K562 (cell line): Measurements from ENCODE around the gene C9orf153. TPM values are rescaled to one million over a fixed set of nuclear protein-coding genes. Genes with fewer than 3 reads are reported as not detected.

ENCODE experiments used
- ATAC-seq: fragments of 200-7000 bp; cut with Tn5 transposase; 3 replicates; pipeline ENCODE4 v1.9.1; 2020; ENCODE audit warnings: moderate library complexity
- BruUV-seq: library from RNA; stranded (reverse); fragments of 400-500 nt; replicated peaks from 2 replicates; lab custom pipeline; 2021; lab: Mats Ljungman, UMichigan
- CTCF ChIA-PET: fragments of 300-600 bp; formaldehyde crosslinking; extraction: SDS; loops from one replicate; lab custom pipeline; 2021; ENCODE audit warnings: low intra/inter-chr PET ratio; lab: Yijun Ruan, JAX
- POLR2A ChIA-PET: fragments of 300-600, 350-650 bp; sonication (Branson Sonifier 250); formaldehyde crosslinking; extraction: SDS; loops from one replicate; lab custom pipeline; 2021; ENCODE audit warnings: antibody characterized with exemption, inconsistent platforms; lab: Yijun Ruan, JAX
- DNase-seq, 4 experiments: peaks; one replicate each; pipeline versions ENCODE4 v3.0.0 to v3.0.0-alpha.2; 2011 to 2018; ENCODE audit warnings: low spot score in 3 of 4, mixed read lengths in 3 of 4; ENCODE audit errors: extremely low read depth in 1 of 4
- FAIRE-seq: peaks from 2 replicates; lab custom pipeline; 2011; peaks lifted over from hg19 to GRCh38; lab: Jason Lieb, UNC
- H2AFZ ChIP-seq: 2 replicates; pipeline ENCODE4 v1.6.0; 2011; ENCODE audit warnings: low read depth, low read length, control low read depth, inconsistent platforms
- H3K27ac ChIP-seq: fragments of 200-600 bp; 3 replicates; pipeline ENCODE4 v1.8.0; 2011; ENCODE audit warnings: low read depth, mild to moderate bottlenecking, control low read depth, inconsistent platforms, low read length, moderate library complexity, mixed read lengths; ENCODE audit errors: extremely low read depth
- H3K27me3 ChIP-seq, 2 experiments: fragments of 300-600 bp in 1 of 2; 2 replicates in 1 of 2; 3 replicates in 1 of 2; pipeline versions ENCODE4 v1.6.0 to v1.8.0; 2011; ENCODE audit warnings: inconsistent platforms in 2 of 2, low read length in 2 of 2, mild to moderate bottlenecking in 1 of 2, mixed read lengths in 1 of 2, moderate library complexity in 1 of 2; ENCODE audit not compliant: control insufficient read depth in 2 of 2, insufficient read depth in 2 of 2
- H3K36me3 ChIP-seq: fragments of 300-600 bp; 3 replicates; pipeline ENCODE4 v1.8.0; 2011; ENCODE audit warnings: mild to moderate bottlenecking, low read length, inconsistent platforms; ENCODE audit not compliant: control insufficient read depth, insufficient read depth
- H3K4me1 ChIP-seq, 2 experiments: fragments of 200-600 bp in 1 of 2; replicated peaks in 1 of 2; 2 replicates in 1 of 2; 3 replicates in 1 of 2; pipeline versions ENCODE4 v1.5.1 to v1.8.0; 2011; ENCODE audit warnings: inconsistent platforms in 2 of 2, low read length in 2 of 2, mild to moderate bottlenecking in 1 of 2, mixed read lengths in 1 of 2, moderate library complexity in 1 of 2; ENCODE audit not compliant: control insufficient read depth in 2 of 2, insufficient read depth in 2 of 2
- H3K4me2 ChIP-seq: 2 replicates; pipeline ENCODE4 v1.6.1; 2011; ENCODE audit warnings: low read length, control low read depth, inconsistent platforms, mixed read lengths; ENCODE audit not compliant: insufficient read depth
- H3K4me3 ChIP-seq: fragments of 200-600 bp; sonication (generic), shearing (Covaris generic); 2 replicates; pipeline ENCODE4 v1.5.1; 2016; ENCODE audit warnings: control low read depth, inconsistent platforms
- H3K79me2 ChIP-seq: fragments of 200-600 bp; 3 replicates; pipeline ENCODE4 v1.8.0; 2011; ENCODE audit warnings: low read length, inconsistent platforms; ENCODE audit not compliant: control insufficient read depth, insufficient read depth
- H3K9ac ChIP-seq, 2 experiments: 2 replicates each; pipeline versions ENCODE4 v1.6.0 to v1.6.1; 2011; ENCODE audit warnings: low read depth in 2 of 2, low read length in 2 of 2, control low read depth in 1 of 2, inconsistent platforms in 1 of 2, mild to moderate bottlenecking in 1 of 2, mixed read lengths in 1 of 2; ENCODE audit not compliant: insufficient read depth in 1 of 2
- H3K9me1 ChIP-seq: one replicate; pipeline ENCODE4 v1.6.0; 2011; ENCODE audit warnings: inconsistent platforms, mild to moderate bottlenecking, low read length, moderate library complexity; ENCODE audit not compliant: control insufficient read depth, insufficient read depth
- H3K9me3 ChIP-seq: replicated peaks from 2 replicates; pipeline ENCODE4 v1.5.1; 2011; ENCODE audit warnings: low read depth, low read length, inconsistent platforms; ENCODE audit not compliant: control insufficient read depth, insufficient read depth
- H4K20me1 ChIP-seq: replicated peaks from 2 replicates; pipeline ENCODE4 v1.6.1; 2011; ENCODE audit warnings: low read length, inconsistent platforms, mixed read lengths; ENCODE audit not compliant: control insufficient read depth, insufficient read depth
- FOXJ2 ChIP-seq: fragments of 200-800 bp; sonication (Bioruptor generic); IDR thresholded peaks from 2 replicates; pipeline ENCODE4 v1.6.1; 2016; ENCODE audit warnings: missing genetic modification characterization, missing compliant biosample characterization
- MAFK ChIP-seq: IDR thresholded peaks from 2 replicates; pipeline ENCODE4 v1.6.1; 2011; ENCODE audit warnings: low read length, improper control_type of control experiment
- RBM14 ChIP-seq: fragments of 200-400 bp; formaldehyde crosslinking; IDR thresholded peaks from 2 replicates; pipeline ENCODE4 v1.6.1; 2018; ENCODE audit warnings: low read depth, mild to moderate bottlenecking, low read length, moderate library complexity, borderline replicate concordance; ENCODE audit not compliant: insufficient read depth
- SRSF1 ChIP-seq: fragments of 200-400 bp; formaldehyde crosslinking; IDR thresholded peaks from 2 replicates; pipeline ENCODE4 v1.6.1; 2017; ENCODE audit warnings: mild to moderate bottlenecking, low read depth, low read length, moderate library complexity
- ZNF384 ChIP-seq: IDR thresholded peaks from 2 replicates; pipeline ENCODE4 v1.6.1; 2012; ENCODE audit warnings: low read depth, low read length, improper control_type of control experiment
- WGBS: fragments of 100-300 bp; shearing (Covaris generic); methylation state at CpG from one replicate; pipeline ENCODE4 v1.1.6; 2016; ENCODE audit warnings: low coverage, mixed read lengths; ENCODE audit not compliant: insufficient coverage; ENCODE audit errors: missing lambda C conversion rate; 5-methylcytosine and 5-hydroxymethylcytosine counted together
- in situ Hi-C: fragments of 300-500 bp; cut with MboI; formaldehyde crosslinking; loops from 4 replicates; pipeline ENCODE4 v1.15.0; 2018; ENCODE audit warnings: inconsistent platforms, mixed read lengths
- intact Hi-C: fragments of 100-400 bp; cut with micrococcal nuclease; formaldehyde crosslinking; loops from 2 replicates; pipeline ENCODE4 v1.14.2; 2022
- polyA plus RNA-seq, 8 experiments: library from polyadenylated mRNA; depleted of rRNA in 4 of 8; stranded (reverse) in 5 of 8; unstranded in 3 of 8; fragments of >200 nt; fragmentation: Nextera tagmentation in 2 of 8; fragmentation: Illumina TruSeq in 1 of 8; extraction: Ambion mirVana in 2 of 8; extraction: Trizol in 1 of 8; gene quantifications; 2 replicates each; pipeline versions ENCODE4 v1.2.1 to v1.2.3, GENCODE V29; 2011 to 2014; ENCODE audit warnings: inconsistent platforms in 1 of 8, missing spikeins in 1 of 8
- total RNA-seq, 7 experiments: library from RNA; depleted of rRNA in 6 of 7; stranded (reverse); fragments of >200 nt in 6 of 7; fragmentation: Illumina TruSeq in 2 of 7; extraction: Trizol in 2 of 7; gene quantifications; 2 replicates each; pipeline versions ENCODE4 v1.2.1 to v1.2.3, GENCODE V29; 2011 to 2021; ENCODE audit warnings: low replicate concordance in 1 of 7
- TF ChIP-seq, protein P1 (sequence below): fragments of 450-650 bp; IDR thresholded peaks from 2 replicates; pipeline ENCODE4 v1.6.1; 2016; ENCODE audit warnings: borderline replicate concordance
- TF ChIP-seq, protein P2 (sequence below): fragments of 200-800 bp; sonication (Bioruptor generic); IDR thresholded peaks from 2 replicates; pipeline ENCODE4 v1.6.1; 2016; ENCODE audit warnings: missing genetic modification characterization, missing compliant biosample characterization
- TF ChIP-seq, protein P3 (sequence below): fragments of 250-450 bp; sonication (Bioruptor Pico); IDR thresholded peaks from 2 replicates; pipeline ENCODE4 v1.8.0; 2021; ENCODE audit warnings: moderate library complexity, mild to moderate bottlenecking, inconsistent platforms
- TF ChIP-seq, protein P4 (sequence below), 2 experiments: IDR thresholded peaks; 2 replicates each; pipeline ENCODE4 v1.6.1; 2012; ENCODE audit warnings: improper control_type of control experiment in 2 of 2, low read depth in 2 of 2, low read length in 2 of 2, borderline replicate concordance in 1 of 2

The C9orf153 gene
- total and polyA plus RNA-seq, 9 of the 15 experiments (the other 6 are each of a cell fraction or from before 2014, with no cell fraction given) = 0.07 to 1.2 (median 0.11) TPM; not detected in 5

DNA sequence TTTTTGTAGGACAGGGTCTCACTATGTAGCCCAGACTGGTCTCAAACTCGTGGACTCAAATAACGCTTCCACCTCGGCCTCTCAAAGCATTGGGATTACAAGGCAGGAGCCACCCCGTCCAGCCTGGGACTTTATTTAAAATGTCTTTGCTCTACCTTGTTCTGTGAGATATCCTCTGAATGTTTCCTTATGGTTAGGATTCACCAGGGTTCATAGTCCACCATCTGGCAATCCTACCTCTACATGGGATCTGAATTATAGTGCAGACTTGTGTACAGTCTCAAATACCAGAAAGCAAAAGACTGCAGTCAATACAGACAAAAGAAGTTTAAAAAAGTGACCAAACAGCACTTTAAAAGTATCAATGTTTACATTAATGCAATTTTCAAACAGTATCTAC lies 12.8 kb upstream of the C9orf153 start:
- H3K27ac ChIP-seq = no peak overlapping the region
- no TSS peak for BruUV-seq
- in situ Hi-C loops = no loop called here
- no peaks in the 10 kb centered on the region for H3K27me3 ChIP-seq
- POLR2A ChIA-PET = interaction anchor here (0.7 kb wide), 1 partner anchor 1283 kb away, joined by 3 read pairs; no protein-coding TSS in a partner anchor
- no peaks in the 10 kb centered on the region for H3K9me1 ChIP-seq
- H3K9ac ChIP-seq = no peak overlapping the region
- no peak overlapping the region for H3K4me3 ChIP-seq
- peaks cover 34% of the 10 kb centered on the region for H3K79me2 ChIP-seq
- ATAC-seq (no peak), FAIRE-seq (no peak), DNase-seq (no peak)
- H3K4me1 ChIP-seq = no peaks in the 10 kb centered on the region
- H3K9me3 ChIP-seq = no peaks in the 10 kb centered on the region
- no peak overlapping the region for H2AFZ ChIP-seq
- intact Hi-C loops = no loop called here
- CTCF ChIA-PET = no interaction called here
- no peak overlapping the region for H3K4me2 ChIP-seq
- peaks cover 51% of the 10 kb centered on the region for H3K36me3 ChIP-seq
- peaks cover 3% of the 10 kb centered on the region; the same call in 1 of the 2 replicates for H4K20me1 ChIP-seq
- WGBS = 91% methylated on average over 4 of the region's 4 CpGs
- TF ChIP-seq, protein P1, sequence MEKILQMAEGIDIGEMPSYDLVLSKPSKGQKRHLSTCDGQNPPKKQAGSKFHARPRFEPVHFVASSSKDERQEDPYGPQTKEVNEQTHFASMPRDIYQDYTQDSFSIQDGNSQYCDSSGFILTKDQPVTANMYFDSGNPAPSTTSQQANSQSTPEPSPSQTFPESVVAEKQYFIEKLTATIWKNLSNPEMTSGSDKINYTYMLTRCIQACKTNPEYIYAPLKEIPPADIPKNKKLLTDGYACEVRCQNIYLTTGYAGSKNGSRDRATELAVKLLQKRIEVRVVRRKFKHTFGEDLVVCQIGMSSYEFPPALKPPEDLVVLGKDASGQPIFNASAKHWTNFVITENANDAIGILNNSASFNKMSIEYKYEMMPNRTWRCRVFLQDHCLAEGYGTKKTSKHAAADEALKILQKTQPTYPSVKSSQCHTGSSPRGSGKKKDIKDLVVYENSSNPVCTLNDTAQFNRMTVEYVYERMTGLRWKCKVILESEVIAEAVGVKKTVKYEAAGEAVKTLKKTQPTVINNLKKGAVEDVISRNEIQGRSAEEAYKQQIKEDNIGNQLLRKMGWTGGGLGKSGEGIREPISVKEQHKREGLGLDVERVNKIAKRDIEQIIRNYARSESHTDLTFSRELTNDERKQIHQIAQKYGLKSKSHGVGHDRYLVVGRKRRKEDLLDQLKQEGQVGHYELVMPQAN = no peak
- TF ChIP-seq ZNF384 = no peak
- TF ChIP-seq MAFK = no peak
- no peak for TF ChIP-seq FOXJ2 (tag)
- TF ChIP-seq, protein P2, sequence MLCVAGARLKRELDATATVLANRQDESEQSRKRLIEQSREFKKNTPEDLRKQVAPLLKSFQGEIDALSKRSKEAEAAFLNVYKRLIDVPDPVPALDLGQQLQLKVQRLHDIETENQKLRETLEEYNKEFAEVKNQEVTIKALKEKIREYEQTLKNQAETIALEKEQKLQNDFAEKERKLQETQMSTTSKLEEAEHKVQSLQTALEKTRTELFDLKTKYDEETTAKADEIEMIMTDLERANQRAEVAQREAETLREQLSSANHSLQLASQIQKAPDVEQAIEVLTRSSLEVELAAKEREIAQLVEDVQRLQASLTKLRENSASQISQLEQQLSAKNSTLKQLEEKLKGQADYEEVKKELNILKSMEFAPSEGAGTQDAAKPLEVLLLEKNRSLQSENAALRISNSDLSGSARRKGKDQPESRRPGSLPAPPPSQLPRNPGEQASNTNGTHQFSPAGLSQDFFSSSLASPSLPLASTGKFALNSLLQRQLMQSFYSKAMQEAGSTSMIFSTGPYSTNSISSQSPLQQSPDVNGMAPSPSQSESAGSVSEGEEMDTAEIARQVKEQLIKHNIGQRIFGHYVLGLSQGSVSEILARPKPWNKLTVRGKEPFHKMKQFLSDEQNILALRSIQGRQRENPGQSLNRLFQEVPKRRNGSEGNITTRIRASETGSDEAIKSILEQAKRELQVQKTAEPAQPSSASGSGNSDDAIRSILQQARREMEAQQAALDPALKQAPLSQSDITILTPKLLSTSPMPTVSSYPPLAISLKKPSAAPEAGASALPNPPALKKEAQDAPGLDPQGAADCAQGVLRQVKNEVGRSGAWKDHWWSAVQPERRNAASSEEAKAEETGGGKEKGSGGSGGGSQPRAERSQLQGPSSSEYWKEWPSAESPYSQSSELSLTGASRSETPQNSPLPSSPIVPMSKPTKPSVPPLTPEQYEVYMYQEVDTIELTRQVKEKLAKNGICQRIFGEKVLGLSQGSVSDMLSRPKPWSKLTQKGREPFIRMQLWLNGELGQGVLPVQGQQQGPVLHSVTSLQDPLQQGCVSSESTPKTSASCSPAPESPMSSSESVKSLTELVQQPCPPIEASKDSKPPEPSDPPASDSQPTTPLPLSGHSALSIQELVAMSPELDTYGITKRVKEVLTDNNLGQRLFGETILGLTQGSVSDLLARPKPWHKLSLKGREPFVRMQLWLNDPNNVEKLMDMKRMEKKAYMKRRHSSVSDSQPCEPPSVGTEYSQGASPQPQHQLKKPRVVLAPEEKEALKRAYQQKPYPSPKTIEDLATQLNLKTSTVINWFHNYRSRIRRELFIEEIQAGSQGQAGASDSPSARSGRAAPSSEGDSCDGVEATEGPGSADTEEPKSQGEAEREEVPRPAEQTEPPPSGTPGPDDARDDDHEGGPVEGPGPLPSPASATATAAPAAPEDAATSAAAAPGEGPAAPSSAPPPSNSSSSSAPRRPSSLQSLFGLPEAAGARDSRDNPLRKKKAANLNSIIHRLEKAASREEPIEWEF (CRISPR knock-in tag) = no peak
- TF ChIP-seq, protein P3, sequence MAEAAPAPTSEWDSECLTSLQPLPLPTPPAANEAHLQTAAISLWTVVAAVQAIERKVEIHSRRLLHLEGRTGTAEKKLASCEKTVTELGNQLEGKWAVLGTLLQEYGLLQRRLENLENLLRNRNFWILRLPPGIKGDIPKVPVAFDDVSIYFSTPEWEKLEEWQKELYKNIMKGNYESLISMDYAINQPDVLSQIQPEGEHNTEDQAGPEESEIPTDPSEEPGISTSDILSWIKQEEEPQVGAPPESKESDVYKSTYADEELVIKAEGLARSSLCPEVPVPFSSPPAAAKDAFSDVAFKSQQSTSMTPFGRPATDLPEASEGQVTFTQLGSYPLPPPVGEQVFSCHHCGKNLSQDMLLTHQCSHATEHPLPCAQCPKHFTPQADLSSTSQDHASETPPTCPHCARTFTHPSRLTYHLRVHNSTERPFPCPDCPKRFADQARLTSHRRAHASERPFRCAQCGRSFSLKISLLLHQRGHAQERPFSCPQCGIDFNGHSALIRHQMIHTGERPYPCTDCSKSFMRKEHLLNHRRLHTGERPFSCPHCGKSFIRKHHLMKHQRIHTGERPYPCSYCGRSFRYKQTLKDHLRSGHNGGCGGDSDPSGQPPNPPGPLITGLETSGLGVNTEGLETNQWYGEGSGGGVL (CRISPR knock-in tag) = no peak
- TF ChIP-seq, protein P4, sequence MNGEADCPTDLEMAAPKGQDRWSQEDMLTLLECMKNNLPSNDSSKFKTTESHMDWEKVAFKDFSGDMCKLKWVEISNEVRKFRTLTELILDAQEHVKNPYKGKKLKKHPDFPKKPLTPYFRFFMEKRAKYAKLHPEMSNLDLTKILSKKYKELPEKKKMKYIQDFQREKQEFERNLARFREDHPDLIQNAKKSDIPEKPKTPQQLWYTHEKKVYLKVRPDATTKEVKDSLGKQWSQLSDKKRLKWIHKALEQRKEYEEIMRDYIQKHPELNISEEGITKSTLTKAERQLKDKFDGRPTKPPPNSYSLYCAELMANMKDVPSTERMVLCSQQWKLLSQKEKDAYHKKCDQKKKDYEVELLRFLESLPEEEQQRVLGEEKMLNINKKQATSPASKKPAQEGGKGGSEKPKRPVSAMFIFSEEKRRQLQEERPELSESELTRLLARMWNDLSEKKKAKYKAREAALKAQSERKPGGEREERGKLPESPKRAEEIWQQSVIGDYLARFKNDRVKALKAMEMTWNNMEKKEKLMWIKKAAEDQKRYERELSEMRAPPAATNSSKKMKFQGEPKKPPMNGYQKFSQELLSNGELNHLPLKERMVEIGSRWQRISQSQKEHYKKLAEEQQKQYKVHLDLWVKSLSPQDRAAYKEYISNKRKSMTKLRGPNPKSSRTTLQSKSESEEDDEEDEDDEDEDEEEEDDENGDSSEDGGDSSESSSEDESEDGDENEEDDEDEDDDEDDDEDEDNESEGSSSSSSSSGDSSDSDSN (IDR thresholded peaks at IDR 0.05; ENCODE audit: borderline replicate concordance in 1 of 2, low read depth in 2 of 2, low read length in 2 of 2) = no peak
- TF ChIP-seq RBM14 = no peak
- TF ChIP-seq SRSF1 = no peak
